ENCODE data around the gene BMP2K. TPM values are rescaled to one million over a fixed set of nuclear protein-coding genes. Genes with fewer than 3 reads are reported as not detected.
A peak's percentile ranks its signal among the peaks of the same experiment; 100 is the strongest.
"Not testable (repeated sequence)": the region's sequence is repeated elsewhere in the genome, so short reads cannot be mapped to it uniquely, and the experiment has no call there.

BMP2K gene
- total RNA-seq, 1 experiment from 2014 or later = 4.9 TPM

- H3K9ac ChIP-seq (ENCODE audit: low read length) = no peak overlapping the region
- H3K4me1 ChIP-seq (ENCODE audit: low read length) = no peaks in the 10 kb centered on the region
- H3K36me3 ChIP-seq (ENCODE audit: insufficient read depth, low read length) = no peaks in the 10 kb centered on the region
- peak; percentile 76 for DNase-seq
- H3K9me2 ChIP-seq (replicated peaks; ENCODE audit: insufficient read depth, low read length) = no peaks in the 10 kb centered on the region
- no peak overlapping the region for H3K4me2 ChIP-seq (ENCODE audit: low read depth, low read length, poor library complexity, severe bottlenecking)
- no peaks in the 10 kb centered on the region for H4K20me1 ChIP-seq (ENCODE audit: insufficient read depth, low read depth, low read length)
- H3K4me3 ChIP-seq (ENCODE audit: low read length) = no peak overlapping the region
- H3K27ac ChIP-seq (ENCODE audit: low read length) = no peak overlapping the region
- H3K27me3 ChIP-seq (ENCODE audit: low read length) = no peaks in the 10 kb centered on the region
- no peaks in the 10 kb centered on the region for H3K79me2 ChIP-seq (ENCODE audit: low read length)
- H2AFZ ChIP-seq (ENCODE audit: low read length) = no peak overlapping the region
- H3K9me3 ChIP-seq (ENCODE audit: low read length) = no peaks in the 10 kb centered on the region
Measured at GRCh38 chr4:78864405-78865024, 88.4 kb downstream of the BMP2K start.

- Histone ChIP-seq H3K27me3 (ENCODE audit: low read length) (no peaks in the 10 kb centered on the region), H3K4me3 (ENCODE audit: low read length) (no peak overlapping the region), H3K4me2 (ENCODE audit: low read depth, low read length, poor library complexity, severe bottlenecking) (no peak overlapping the region), H3K4me1 (ENCODE audit: low read length) (no peaks in the 10 kb centered on the region), H4K20me1 (ENCODE audit: insufficient read depth, low read depth, low read length) (no peaks in the 10 kb centered on the region), H2AFZ (ENCODE audit: low read length) (no peak overlapping the region), H3K9me2 (replicated peaks; ENCODE audit: insufficient read depth, low read length) (no peaks in the 10 kb centered on the region), H3K9me3 (ENCODE audit: low read length) (no peaks in the 10 kb centered on the region), H3K27ac (ENCODE audit: low read length) (no peak overlapping the region), H3K36me3 (ENCODE audit: insufficient read depth, low read length) (no peaks in the 10 kb centered on the region), H3K79me2 (ENCODE audit: low read length) (no peaks in the 10 kb centered on the region), H3K9ac (ENCODE audit: low read length) (no peak overlapping the region)
- no peak for DNase-seq
Measured at GRCh38 chr4:78865451-78865850, 89.3 kb downstream of the BMP2K start.

DNA sequence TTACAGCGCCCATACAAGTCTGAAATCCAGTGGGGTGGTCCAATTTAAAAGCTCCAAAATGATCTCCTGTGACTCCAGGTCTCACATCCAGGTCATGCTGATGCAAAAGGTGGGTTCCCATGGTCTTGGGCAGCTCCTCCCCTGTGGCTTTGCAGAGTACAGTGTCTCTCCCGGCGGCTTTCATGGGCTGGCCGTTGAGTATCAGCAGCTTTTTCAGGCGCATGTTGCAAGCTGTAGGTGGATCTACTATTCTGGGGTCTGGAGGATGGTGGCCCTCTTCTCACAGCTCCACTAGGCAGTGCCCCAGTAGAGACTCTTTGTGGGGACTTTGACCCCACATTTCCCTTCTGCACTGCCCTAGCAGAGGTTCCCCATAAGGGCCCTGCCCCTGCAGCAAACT is 92.6 kb downstream of the BMP2K start:
- DNase-seq; H4K20me1 ChIP-seq (ENCODE audit: insufficient read depth, low read depth, low read length); H2AFZ ChIP-seq (ENCODE audit: low read length); H3K9me3 ChIP-seq (ENCODE audit: low read length); H3K79me2 ChIP-seq (ENCODE audit: low read length); H3K27me3 ChIP-seq (ENCODE audit: low read length); H3K9ac ChIP-seq (ENCODE audit: low read length); H3K36me3 ChIP-seq (ENCODE audit: insufficient read depth, low read length); H3K27ac ChIP-seq (ENCODE audit: low read length); H3K9me2 ChIP-seq (replicated peaks; ENCODE audit: insufficient read depth, low read length); H3K4me1 ChIP-seq (ENCODE audit: low read length); H3K4me3 ChIP-seq (ENCODE audit: low read length); H3K4me2 ChIP-seq (ENCODE audit: low read depth, low read length, poor library complexity, severe bottlenecking): not testable (repeated sequence)

GRCh38 chr4:78870056-78870455 is 93.9 kb downstream of the BMP2K start:
- Histone ChIP-seq H3K4me1 (ENCODE audit: low read length) (no peaks in the 10 kb centered on the region), H3K27me3 (ENCODE audit: low read length) (no peaks in the 10 kb centered on the region), H3K27ac (ENCODE audit: low read length) (no peak overlapping the region), H3K9ac (ENCODE audit: low read length) (no peak overlapping the region), H4K20me1 (ENCODE audit: insufficient read depth, low read depth, low read length) (no peaks in the 10 kb centered on the region), H3K9me3 (ENCODE audit: low read length) (no peaks in the 10 kb centered on the region), H3K36me3 (ENCODE audit: insufficient read depth, low read length) (no peaks in the 10 kb centered on the region), H3K9me2 (replicated peaks; ENCODE audit: insufficient read depth, low read length) (no peaks in the 10 kb centered on the region), H3K79me2 (ENCODE audit: low read length) (no peaks in the 10 kb centered on the region), H2AFZ (ENCODE audit: low read length) (no peak overlapping the region), H3K4me2 (ENCODE audit: low read depth, low read length, poor library complexity, severe bottlenecking) (no peak overlapping the region), H3K4me3 (ENCODE audit: low read length) (no peak overlapping the region)
- DNase-seq = no peak

DNA sequence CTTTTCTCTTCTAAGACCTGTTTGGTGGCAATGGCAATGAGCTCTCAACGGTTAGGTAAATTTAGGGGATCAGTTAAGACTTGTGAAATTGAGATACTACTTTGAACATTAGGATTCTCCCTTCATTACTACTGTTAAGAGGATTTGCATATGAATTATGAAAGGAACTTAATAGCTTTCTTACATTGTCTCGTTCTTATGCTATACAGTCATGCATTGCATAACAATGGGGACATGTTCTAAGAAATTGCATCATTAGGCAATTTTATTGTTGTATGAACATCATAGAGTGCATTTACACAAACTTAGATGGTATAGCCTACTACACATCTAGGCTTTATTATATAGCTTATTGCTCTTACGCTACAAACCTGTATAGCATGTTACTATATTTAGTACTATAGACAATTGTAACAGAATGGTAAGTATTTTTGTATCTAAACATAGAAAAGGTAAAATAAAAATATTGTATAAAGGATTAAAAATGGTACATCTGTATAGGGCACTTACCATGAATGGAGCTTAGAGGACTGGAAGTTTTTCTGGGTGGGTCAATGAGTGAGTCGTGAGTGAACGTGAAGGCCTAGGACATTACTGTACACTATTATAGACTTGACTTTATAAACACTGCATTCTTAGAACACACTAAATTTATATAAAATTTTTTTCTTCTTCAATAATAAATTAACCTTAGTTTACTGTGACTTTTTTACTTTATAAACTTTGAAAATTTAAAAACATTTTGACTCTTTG is 100.6 kb downstream of the BMP2K start:
- Histone ChIP-seq H3K9me3 (ENCODE audit: low read length) (no peaks in the 10 kb centered on the region), H3K27me3 (ENCODE audit: low read length) (no peaks in the 10 kb centered on the region), H4K20me1 (ENCODE audit: insufficient read depth, low read depth, low read length) (no peaks in the 10 kb centered on the region), H3K4me2 (ENCODE audit: low read depth, low read length, poor library complexity, severe bottlenecking) (no peak overlapping the region), H3K36me3 (ENCODE audit: insufficient read depth, low read length) (no peaks in the 10 kb centered on the region), H2AFZ (ENCODE audit: low read length) (no peak overlapping the region), H3K9ac (ENCODE audit: low read length) (no peak overlapping the region), H3K9me2 (replicated peaks; ENCODE audit: insufficient read depth, low read length) (no peaks in the 10 kb centered on the region), H3K27ac (ENCODE audit: low read length) (no peak overlapping the region), H3K4me1 (ENCODE audit: low read length) (peaks cover 10% of the 10 kb centered on the region), H3K79me2 (ENCODE audit: low read length) (no peaks in the 10 kb centered on the region), H3K4me3 (ENCODE audit: low read length) (no peak overlapping the region)
- DNase-seq = no peak

GRCh38 chr4:78878031-78878430 is 101.9 kb downstream of the BMP2K start:
- Histone ChIP-seq H3K27me3 (ENCODE audit: low read length) (no peaks in the 10 kb centered on the region), H3K9me2 (replicated peaks; ENCODE audit: insufficient read depth, low read length) (no peaks in the 10 kb centered on the region), H4K20me1 (ENCODE audit: insufficient read depth, low read depth, low read length) (no peaks in the 10 kb centered on the region), H3K9ac (ENCODE audit: low read length) (no peak overlapping the region), H3K4me2 (ENCODE audit: low read depth, low read length, poor library complexity, severe bottlenecking) (no peak overlapping the region), H3K27ac (ENCODE audit: low read length) (no peak overlapping the region), H3K4me3 (ENCODE audit: low read length) (no peak overlapping the region), H2AFZ (ENCODE audit: low read length) (no peak overlapping the region), H3K79me2 (ENCODE audit: low read length) (no peaks in the 10 kb centered on the region), H3K4me1 (ENCODE audit: low read length) (peaks cover 10% of the 10 kb centered on the region), H3K36me3 (ENCODE audit: insufficient read depth, low read length) (no peaks in the 10 kb centered on the region), H3K9me3 (ENCODE audit: low read length) (no peaks in the 10 kb centered on the region)
- DNase-seq = no peak

DNA sequence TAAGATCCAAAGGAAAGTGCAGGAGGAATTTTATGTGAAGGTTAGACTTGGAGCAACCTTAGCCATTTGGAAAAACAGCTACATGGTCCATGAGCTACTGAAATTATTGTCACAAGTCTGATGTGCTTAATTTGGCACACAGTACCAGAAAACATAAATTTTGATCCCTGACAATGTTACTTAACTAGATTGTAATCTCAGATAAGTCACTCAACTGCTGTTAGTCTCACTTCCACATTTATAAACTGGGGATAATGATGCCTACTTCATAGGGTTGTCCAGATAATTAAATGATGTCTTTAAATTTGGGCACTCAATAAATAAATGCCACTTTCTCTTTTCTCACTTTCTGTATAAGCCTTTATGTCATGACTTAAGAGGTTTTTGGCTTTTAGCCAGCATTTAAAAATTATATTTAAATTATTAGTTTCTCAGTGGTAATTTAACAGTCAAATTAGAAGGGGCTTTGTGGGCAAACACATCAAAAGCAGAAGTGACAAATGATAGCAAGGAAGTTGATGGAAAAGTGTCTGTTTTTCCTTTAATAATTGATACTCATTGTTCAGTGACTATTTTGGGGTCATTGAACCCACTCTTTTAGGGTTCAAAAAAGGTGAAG is 104.8 kb downstream of the BMP2K start:
- H3K4me1 ChIP-seq (ENCODE audit: low read length) = peaks cover 10% of the 10 kb centered on the region
- no peaks in the 10 kb centered on the region for H4K20me1 ChIP-seq (ENCODE audit: insufficient read depth, low read depth, low read length)
- H3K9me3 ChIP-seq (ENCODE audit: low read length) = no peaks in the 10 kb centered on the region
- H3K9ac ChIP-seq (ENCODE audit: low read length) = no peak overlapping the region
- no peaks in the 10 kb centered on the region for H3K9me2 ChIP-seq (replicated peaks; ENCODE audit: insufficient read depth, low read length)
- H3K27ac ChIP-seq (ENCODE audit: low read length) = no peak overlapping the region
- no peaks in the 10 kb centered on the region for H3K27me3 ChIP-seq (ENCODE audit: low read length)
- no peak overlapping the region for H3K4me3 ChIP-seq (ENCODE audit: low read length)
- H3K36me3 ChIP-seq (ENCODE audit: insufficient read depth, low read length) = no peaks in the 10 kb centered on the region
- H3K4me2 ChIP-seq (ENCODE audit: low read depth, low read length, poor library complexity, severe bottlenecking) = no peak overlapping the region
- no peaks in the 10 kb centered on the region for H3K79me2 ChIP-seq (ENCODE audit: low read length)
- H2AFZ ChIP-seq (ENCODE audit: low read length) = no peak overlapping the region
- DNase-seq = peak; percentile 43

- H3K4me2 ChIP-seq (ENCODE audit: low read depth, low read length, poor library complexity, severe bottlenecking) = no peak overlapping the region
- H3K9me3 ChIP-seq (ENCODE audit: low read length) = no peaks in the 10 kb centered on the region
- no peaks in the 10 kb centered on the region for H3K9me2 ChIP-seq (replicated peaks; ENCODE audit: insufficient read depth, low read length)
- H2AFZ ChIP-seq (ENCODE audit: low read length) = no peak overlapping the region
- H3K27me3 ChIP-seq (ENCODE audit: low read length) = no peaks in the 10 kb centered on the region
- H3K9ac ChIP-seq (ENCODE audit: low read length) = no peak overlapping the region
- no peaks in the 10 kb centered on the region for H4K20me1 ChIP-seq (ENCODE audit: insufficient read depth, low read depth, low read length)
- no peak for DNase-seq
- no peaks in the 10 kb centered on the region for H3K79me2 ChIP-seq (ENCODE audit: low read length)
- H3K4me3 ChIP-seq (ENCODE audit: low read length) = no peak overlapping the region
- H3K4me1 ChIP-seq (ENCODE audit: low read length) = peaks cover 8% of the 10 kb centered on the region
- H3K36me3 ChIP-seq (ENCODE audit: insufficient read depth, low read length) = no peaks in the 10 kb centered on the region
- no peak overlapping the region for H3K27ac ChIP-seq (ENCODE audit: low read length)
Measured at GRCh38 chr4:78885598-78885997, 109.4 kb downstream of the BMP2K start.
